ENCODE data around the gene RND2. TPM values are rescaled to one million over a fixed set of nuclear protein-coding genes. Genes with fewer than 3 reads are reported as not detected.
A peak's percentile ranks its signal among the peaks of the same experiment; 100 is the strongest.

RND2 gene
- total and polyA plus RNA-seq, 2 donors (not counting 1 experiment from before 2014, with no cell fraction given): 0.24 to 0.44 TPM

- Histone ChIP-seq H3K9me3 (ENCODE audit: control extremely low read depth in 1 of 3, control insufficient read depth in 2 of 3, insufficient read depth in 1 of 3, low read length in 2 of 3) (no peaks in the 10 kb centered on the region), H3K36me3 (replicated peaks in 1 of 2; ENCODE audit: control extremely low read depth in 1 of 2, control insufficient read depth in 1 of 2, extremely low read depth in 1 of 2, insufficient read depth in 2 of 2, low read length in 1 of 2) (no peaks in the 10 kb centered on the region), H3K27me3 (replicated peaks in 1 of 4; ENCODE audit: control extremely low read depth in 1 of 4, control insufficient read depth in 3 of 4, insufficient read depth in 4 of 4, low read length in 3 of 4) (no peaks in the 10 kb centered on the region), H3K4me3 (ENCODE audit: control extremely low read depth in 1 of 5, extremely low read depth in 1 of 5, insufficient read depth in 1 of 5, low read depth in 2 of 5, low read length in 4 of 5) (peak overlapping the region in 3 of 5 experiments; percentile 13 to 47 (median 30)), H2AFZ (ENCODE audit: insufficient read depth, low read depth, low read length, poor library complexity, severe bottlenecking) (peak overlapping the region; percentile 73), H3K9ac (ENCODE audit: low read length) (peak overlapping the region; percentile 69), H3K4me1 (ENCODE audit: control insufficient read depth in 2 of 2, insufficient read depth in 2 of 2, low read length in 2 of 2) (peaks cover 9 to 31% of the 10 kb centered on the region in 2 donors), H3K4me2 (replicated peaks; ENCODE audit: low read depth, low read length, poor library complexity, severe bottlenecking) (peak overlapping the region; percentile 88), H3K27ac (ENCODE audit: low read length in 2 of 2) (no peak overlapping the region), H4K20me1 (ENCODE audit: control insufficient read depth, insufficient read depth, low read length, poor library complexity, severe bottlenecking) (no peaks in the 10 kb centered on the region), H3K79me2 (ENCODE audit: control insufficient read depth, insufficient read depth, low read length) (no peaks in the 10 kb centered on the region)
- TF ChIP-seq CTCF (IDR thresholded peaks at IDR 0.05): no peak
- TF ChIP-seq EZH2 (IDR thresholded peaks at IDR 0.05; ENCODE audit: borderline replicate concordance, insufficient read depth, low read depth, low read length, poor library complexity, severe bottlenecking): no peak
- Mint-ChIP-seq H3K9me3 (ENCODE audit: insufficient read depth) (no peaks in the 10 kb centered on the region), H3K4me1 (peaks cover 23% of the 10 kb centered on the region), H3K4me3 (peak overlapping the region; percentile 83), H3K27me3 (no peaks in the 10 kb centered on the region), H3K27ac (peak overlapping the region; percentile 46)
- CTCF ChIA-PET: interaction anchor here (1.4 to 1.9 kb wide), 4 partner anchors 19 to 459 kb away, joined by 3 to 9 read pairs (median 6); partner anchors contain the start of genes DHX8, IFI35 and RPL27
- POLR2A ChIA-PET: interaction anchor here (1.0 to 3.5 kb wide), 6 partner anchors 27 to 459 kb away, joined by 3 to 30 read pairs (median 8); partner anchors contain the start of genes DHX8 and RPL27
- intact Hi-C loops (cut with micrococcal nuclease): loop anchor here (2.0 kb wide), 1 partner anchor 344 kb away; no protein-coding TSS in a partner anchor
- no peak for DNase-seq
- WGBS (ENCODE audit: insufficient coverage): 15% methylated on average over 27 of the region's 27 CpGs
- ATAC-seq (ENCODE audit: low read depth): no peak
Measured at GRCh38 chr17:43025290-43025657, 243 bp downstream of the RND2 start.

- intact Hi-C loops (cut with micrococcal nuclease): loop anchor here (2.0 kb wide), 1 partner anchor 343 kb away; no protein-coding TSS in a partner anchor
- no peak overlapping the region for H3K9ac ChIP-seq (ENCODE audit: low read length)
- CTCF ChIA-PET: interaction anchor here (0.6 to 0.8 kb wide), 2 partner anchors 41 to 308 kb away, joined by 3 to 5 read pairs; no protein-coding TSS in a partner anchor
Measured at GRCh38 chr17:43025766-43026537, 921 bp downstream of the RND2 start.

More at GRCh38 chr17:43025766-43026537, 921 bp downstream of the RND2 start:
- Histone ChIP-seq H3K9me3 (ENCODE audit: control extremely low read depth in 1 of 3, control insufficient read depth in 2 of 3, insufficient read depth in 1 of 3, low read length in 2 of 3) (no peaks in the 10 kb centered on the region), H3K27me3 (replicated peaks in 1 of 4; ENCODE audit: control extremely low read depth in 1 of 4, control insufficient read depth in 3 of 4, insufficient read depth in 4 of 4, low read length in 3 of 4) (no peaks in the 10 kb centered on the region), H3K36me3 (replicated peaks in 1 of 2; ENCODE audit: control extremely low read depth in 1 of 2, control insufficient read depth in 1 of 2, extremely low read depth in 1 of 2, insufficient read depth in 2 of 2, low read length in 1 of 2) (no peaks in the 10 kb centered on the region), H4K20me1 (ENCODE audit: control insufficient read depth, insufficient read depth, low read length, poor library complexity, severe bottlenecking) (no peaks in the 10 kb centered on the region), H3K4me2 (replicated peaks; ENCODE audit: low read depth, low read length, poor library complexity, severe bottlenecking) (peak overlapping the region; percentile 88), H2AFZ (ENCODE audit: insufficient read depth, low read depth, low read length, poor library complexity, severe bottlenecking) (peak overlapping the region; percentile 73), H3K27ac (ENCODE audit: low read length in 2 of 2) (no peak overlapping the region), H3K4me1 (ENCODE audit: control insufficient read depth in 2 of 2, insufficient read depth in 2 of 2, low read length in 2 of 2) (peaks cover 8 to 28% of the 10 kb centered on the region in 2 donors), H3K79me2 (ENCODE audit: control insufficient read depth, insufficient read depth, low read length) (no peaks in the 10 kb centered on the region), H3K4me3 (ENCODE audit: control extremely low read depth in 1 of 5, extremely low read depth in 1 of 5, insufficient read depth in 1 of 5, low read depth in 2 of 5, low read length in 4 of 5) (no peak overlapping the region)
- H3K9me3 Mint-ChIP-seq (ENCODE audit: insufficient read depth): no peaks in the 10 kb centered on the region
- H3K27ac Mint-ChIP-seq: peak overlapping the region; percentile 74
- H3K4me1 Mint-ChIP-seq: peaks cover 20% of the 10 kb centered on the region
- TF ChIP-seq CTCF (IDR thresholded peaks at IDR 0.05): no peak
- no peak for TF ChIP-seq EZH2 (IDR thresholded peaks at IDR 0.05; ENCODE audit: borderline replicate concordance, insufficient read depth, low read depth, low read length, poor library complexity, severe bottlenecking)
- H3K27me3 Mint-ChIP-seq: no peaks in the 10 kb centered on the region
- DNase-seq: no peak
- POLR2A ChIA-PET: interaction anchor here (0.6 to 2.5 kb wide), 2 partner anchors 27 to 186 kb away, joined by 4 to 20 read pairs; partner anchors contain the start of genes RPL27 and TMEM106A
- no peak for ATAC-seq (ENCODE audit: low read depth)
- 91% methylated on average over 11 of the region's 16 CpGs for WGBS (ENCODE audit: insufficient coverage)
- peak overlapping the region; percentile 50 for H3K4me3 Mint-ChIP-seq

Data from B cell (primary cell).